Midbrain (tissue), 1 donor: ENCODE measurements around the gene ADPRHL1.

Experiments
- DNase-seq: peaks from one replicate; lab custom pipeline; 2025; lab: John Stamatoyannopoulos, UW

Gene ADPRHL1

GRCh38 chr13:113350065-113350937 is 103.0 kb downstream of the ADPRHL1 start:
- DNase-seq, result no peak
